ENCODE measurements around the gene IL2RG. TPM values are rescaled to one million over a fixed set of nuclear protein-coding genes. Genes with fewer than 3 reads are reported as not detected.

IL2RG gene
- total RNA-seq, 1 experiment from 2014 or later = 1.5 TPM

- no peak for DNase-seq (ENCODE audit: unreplicated experiment)
- no peak for TF ChIP-seq CTCF (IDR thresholded peaks at IDR 0.05; ENCODE audit: unreplicated experiment)
- Mint-ChIP-seq H3K4me1 (ENCODE audit: insufficient read depth, unreplicated experiment) (peaks cover 6% of the 10 kb centered on the region), H3K4me3 (ENCODE audit: unreplicated experiment) (no peak overlapping the region), H3K27ac (ENCODE audit: low read depth, unreplicated experiment) (no peak overlapping the region), H3K9me3 (ENCODE audit: unreplicated experiment) (no peaks in the 10 kb centered on the region), H3K36me3 (ENCODE audit: insufficient read depth, unreplicated experiment) (no peaks in the 10 kb centered on the region), H3K27me3 (ENCODE audit: insufficient read depth, unreplicated experiment) (peaks cover 21% of the 10 kb centered on the region)
- intact Hi-C loops (cut with micrococcal nuclease) = no loop called here
- no TSS peak for BruUV-seq (replicated peaks)
- POLR2A ChIA-PET = interaction anchor here (1.1 kb wide), 1 partner anchor 9 kb away, joined by 3 read pairs; no protein-coding TSS in a partner anchor
- CTCF ChIA-PET = no interaction called here
Measured at GRCh38 chrX:71082124-71082647, 29.2 kb downstream of the IL2RG start.

GRCh38 chrX:71081330-71082123 is 29.9 kb downstream of the IL2RG start:
- no peak for TF ChIP-seq CTCF (IDR thresholded peaks at IDR 0.05; ENCODE audit: unreplicated experiment)
- Mint-ChIP-seq H3K27me3 (ENCODE audit: insufficient read depth, unreplicated experiment) (peaks cover 25% of the 10 kb centered on the region), H3K9me3 (ENCODE audit: unreplicated experiment) (no peaks in the 10 kb centered on the region), H3K4me1 (ENCODE audit: insufficient read depth, unreplicated experiment) (peaks cover 6% of the 10 kb centered on the region), H3K36me3 (ENCODE audit: insufficient read depth, unreplicated experiment) (no peaks in the 10 kb centered on the region), H3K4me3 (ENCODE audit: unreplicated experiment) (no peak overlapping the region), H3K27ac (ENCODE audit: low read depth, unreplicated experiment) (no peak overlapping the region)
- intact Hi-C loops (cut with micrococcal nuclease) = no loop called here
- BruUV-seq (replicated peaks) = no TSS peak
- DNase-seq (ENCODE audit: unreplicated experiment) = peak; percentile 67
- CTCF ChIA-PET = no interaction called here
- POLR2A ChIA-PET = interaction anchor here (0.5 to 1.1 kb wide), 3 partner anchors 8 to 448 kb away, joined by 3 read pairs; no protein-coding TSS in a partner anchor

GRCh38 chrX:71070531-71070930 is 40.8 kb downstream of the IL2RG start:
- ChIA-PET POLR2A (no interaction called here), CTCF (interaction anchor here (1.4 kb wide), 1 partner anchor 58 kb away, joined by 4 read pairs; no protein-coding TSS in a partner anchor)
- Mint-ChIP-seq H3K4me1 (ENCODE audit: insufficient read depth, unreplicated experiment) (peaks cover 22% of the 10 kb centered on the region), H3K4me3 (ENCODE audit: unreplicated experiment) (no peak overlapping the region), H3K27ac (ENCODE audit: low read depth, unreplicated experiment) (no peak overlapping the region), H3K9me3 (ENCODE audit: unreplicated experiment) (peaks cover 6% of the 10 kb centered on the region), H3K27me3 (ENCODE audit: insufficient read depth, unreplicated experiment) (peaks cover 46% of the 10 kb centered on the region), H3K36me3 (ENCODE audit: insufficient read depth, unreplicated experiment) (no peaks in the 10 kb centered on the region)
- no peak for DNase-seq (ENCODE audit: unreplicated experiment)
- intact Hi-C loops (cut with micrococcal nuclease) = no loop called here
- BruUV-seq (replicated peaks) = no TSS peak
- TF ChIP-seq CTCF (IDR thresholded peaks at IDR 0.05; ENCODE audit: unreplicated experiment) = no peak

- peak; percentile 89 for DNase-seq (ENCODE audit: unreplicated experiment)
- no peaks in the 10 kb centered on the region for H3K9me3 Mint-ChIP-seq (ENCODE audit: unreplicated experiment)
- H3K4me3 Mint-ChIP-seq (ENCODE audit: unreplicated experiment) = peak within 1 kb of the TSS; percentile 99
- CTCF ChIA-PET = interaction anchor here (0.6 to 1.0 kb wide), 3 partner anchors 35 to 110 kb away, joined by 3 to 4 read pairs (median 3); no protein-coding TSS in a partner anchor
- H3K27ac Mint-ChIP-seq (ENCODE audit: low read depth, unreplicated experiment) = peak within 1 kb of the TSS; percentile 93
- intact Hi-C loops (cut with micrococcal nuclease) = no loop called here
- H3K4me1 Mint-ChIP-seq (ENCODE audit: insufficient read depth, unreplicated experiment) = peaks cover 18% of the 10 kb centered on the region
- POLR2A ChIA-PET = interaction anchor here (0.7 to 1.6 kb wide), 8 partner anchors 9 to 1113 kb away, joined by 3 to 13 read pairs (median 4); partner anchors contain the start of gene MED12
- no peak for TF ChIP-seq CTCF (IDR thresholded peaks at IDR 0.05; ENCODE audit: unreplicated experiment)
- peaks cover 34% of the 10 kb centered on the region for H3K27me3 Mint-ChIP-seq (ENCODE audit: insufficient read depth, unreplicated experiment)
- no peaks in the 10 kb centered on the region for H3K36me3 Mint-ChIP-seq (ENCODE audit: insufficient read depth, unreplicated experiment)
- BruUV-seq (replicated peaks) = no TSS peak
Measured at GRCh38 chrX:71068044-71068918, 43.1 kb downstream of the IL2RG start, which contains the start of gene SNX12. SNX12 (minus strand) TSS chrX:71068334; CDS start chrX:71068306, 28 bp downstream.
